ENCODE data around the gene HYKK. TPM values are rescaled to one million over a fixed set of nuclear protein-coding genes. Genes with fewer than 3 reads are reported as not detected.

HYKK gene
- total RNA-seq, 1 experiment from 2014 or later: 3.1 TPM

GRCh38 chr15:78570710-78571109, 63.3 kb downstream of the HYKK start:
- CTCF ChIA-PET: interaction anchor here (0.7 kb wide), 1 partner anchor 130 kb away, joined by 4 read pairs; no protein-coding TSS in a partner anchor
- ATAC-seq (peak; percentile 26; the same call in 1 of the 2 replicates), DNase-seq (ENCODE audit: low spot score) (no peak)
- H3K9me3 Mint-ChIP-seq: no peaks in the 10 kb centered on the region
- no peak overlapping the region; the same call in 1 of the 2 replicates for H3K27ac Mint-ChIP-seq
- H3K27me3 Mint-ChIP-seq (ENCODE audit: low read depth): no peaks in the 10 kb centered on the region
- H3K4me3 Mint-ChIP-seq: no peak overlapping the region
- peaks cover 16% of the 10 kb centered on the region for H3K4me1 Mint-ChIP-seq
- POLR2A ChIA-PET: no interaction called here
- H3K36me3 Mint-ChIP-seq: no peaks in the 10 kb centered on the region
- TF ChIP-seq JAZF1 (CRISPR knock-in tag; IDR thresholded peaks at IDR 0.05) (no peak), ZBTB43 (CRISPR knock-in tag; IDR thresholded peaks at IDR 0.05) (no peak), NFYB (CRISPR knock-in tag; conservative IDR thresholded peaks at IDR 0.05; ENCODE audit: low read depth) (no peak), IRF2 (CRISPR knock-in tag; IDR thresholded peaks at IDR 0.05; ENCODE audit: borderline replicate concordance, low read depth) (no peak), PRRX2 (CRISPR knock-in tag; IDR thresholded peaks at IDR 0.05) (no peak), ESRRA (CRISPR knock-in tag; IDR thresholded peaks at IDR 0.05; ENCODE audit: borderline replicate concordance) (no peak), RELA (CRISPR knock-in tag; IDR thresholded peaks at IDR 0.05; ENCODE audit: borderline replicate concordance) (no peak), ELF4 (CRISPR knock-in tag; IDR thresholded peaks at IDR 0.05; ENCODE audit: low read depth) (no peak), SOX15 (CRISPR knock-in tag; IDR thresholded peaks at IDR 0.05) (no peak), NR1H2 (CRISPR knock-in tag; IDR thresholded peaks at IDR 0.05) (no peak), TP53 (CRISPR knock-in tag; IDR thresholded peaks at IDR 0.05) (no peak), CTCF (IDR thresholded peaks at IDR 0.05) (no peak), OVOL2 (CRISPR knock-in tag; IDR thresholded peaks at IDR 0.05; ENCODE audit: borderline replicate concordance) (no peak)

GRCh38 chr15:78571382-78571781, 64.0 kb downstream of the HYKK start:
- no peaks in the 10 kb centered on the region for H3K27me3 Mint-ChIP-seq (ENCODE audit: low read depth)
- CTCF ChIA-PET: interaction anchor here (0.6 to 0.7 kb wide), 2 partner anchors 44 to 130 kb away, joined by 3 to 4 read pairs; no protein-coding TSS in a partner anchor
- no peaks in the 10 kb centered on the region for H3K9me3 Mint-ChIP-seq

More at GRCh38 chr15:78571382-78571781, 64.0 kb downstream of the HYKK start:
- ATAC-seq (no peak), DNase-seq (ENCODE audit: low spot score) (no peak)
- Mint-ChIP-seq H3K36me3 (no peaks in the 10 kb centered on the region), H3K4me3 (no peak overlapping the region), H3K27ac (no peak overlapping the region; the same call in 1 of the 2 replicates), H3K4me1 (peaks cover 14% of the 10 kb centered on the region)
- TF ChIP-seq IRF2 (CRISPR knock-in tag; IDR thresholded peaks at IDR 0.05; ENCODE audit: borderline replicate concordance, low read depth) (no peak), PRDM15 (CRISPR knock-in tag; IDR thresholded peaks at IDR 0.05) (no peak), CDX4 (CRISPR knock-in tag; IDR thresholded peaks at IDR 0.05; ENCODE audit: borderline replicate concordance) (no peak), OVOL2 (CRISPR knock-in tag; IDR thresholded peaks at IDR 0.05; ENCODE audit: borderline replicate concordance) (no peak), ZNF263 (CRISPR knock-in tag; IDR thresholded peaks at IDR 0.05; ENCODE audit: low read depth) (no peak)
- POLR2A ChIA-PET: no interaction called here

Data from WTC11 (cell line).